ENCODE measurements around the gene PTGR3.
"Not testable (repeated sequence)": the region's sequence is repeated elsewhere in the genome, so short reads cannot be mapped to it uniquely, and the experiment has no call there.

Gene PTGR3

GRCh38 chr18:75200605-75201280 is 8.2 kb downstream of the PTGR3 start:
- Mint-ChIP-seq H3K4me1 (peaks cover 69% of the 10 kb centered on the region), H3K36me3 (ENCODE audit: low read depth) (peaks cover 45% of the 10 kb centered on the region), H3K27me3 (ENCODE audit: low read depth, poor library complexity) (no peaks in the 10 kb centered on the region), H3K9me3 (no peaks in the 10 kb centered on the region), H3K27ac (no peak overlapping the region), H3K4me3 (no peak overlapping the region)
- TF ChIP-seq CTCF (IDR thresholded peaks at IDR 0.05) = no peak
- no peak for DNase-seq

GRCh38 chr18:75200071-75200470 is 8.9 kb downstream of the PTGR3 start:
- H3K4me3 Mint-ChIP-seq = no peak overlapping the region
- H3K4me1 Mint-ChIP-seq = peaks cover 63% of the 10 kb centered on the region
- H3K36me3 Mint-ChIP-seq (ENCODE audit: low read depth) = peaks cover 52% of the 10 kb centered on the region
- no peak for DNase-seq
- TF ChIP-seq CTCF (IDR thresholded peaks at IDR 0.05) = no peak
- H3K27me3 Mint-ChIP-seq (ENCODE audit: low read depth, poor library complexity) = no peaks in the 10 kb centered on the region
- H3K9me3 Mint-ChIP-seq = no peaks in the 10 kb centered on the region
- no peak overlapping the region for H3K27ac Mint-ChIP-seq

- no peaks in the 10 kb centered on the region for H3K9me3 Mint-ChIP-seq
- peak overlapping the region; percentile 63 for H3K4me3 Mint-ChIP-seq
- no peak for DNase-seq
These were observed 9.6 kb downstream of the PTGR3 start for GRCh38 chr18:75199327-75199726.

GRCh38 chr18:75198036-75198435 is 10.9 kb downstream of the PTGR3 start:
- Mint-ChIP-seq H3K36me3 (ENCODE audit: low read depth) (peaks cover 64% of the 10 kb centered on the region), H3K4me1 (peaks cover 53% of the 10 kb centered on the region), H3K9me3 (no peaks in the 10 kb centered on the region), H3K27me3 (ENCODE audit: low read depth, poor library complexity) (no peaks in the 10 kb centered on the region), H3K27ac (no peak overlapping the region), H3K4me3 (no peak overlapping the region)
- TF ChIP-seq CTCF (IDR thresholded peaks at IDR 0.05) = no peak
- no peak for DNase-seq

More at GRCh38 chr18:75199327-75199726, 9.6 kb downstream of the PTGR3 start:
- no peak for TF ChIP-seq CTCF (IDR thresholded peaks at IDR 0.05)
- Mint-ChIP-seq H3K27ac (peak overlapping the region; percentile 10), H3K27me3 (ENCODE audit: low read depth, poor library complexity) (no peaks in the 10 kb centered on the region), H3K4me1 (peaks cover 62% of the 10 kb centered on the region), H3K36me3 (ENCODE audit: low read depth) (peaks cover 59% of the 10 kb centered on the region)

- no peak for DNase-seq
- H3K4me1 Mint-ChIP-seq = peaks cover 3% of the 10 kb centered on the region
- H3K27ac Mint-ChIP-seq = peak overlapping the region; percentile 80
- H3K27me3 Mint-ChIP-seq (ENCODE audit: low read depth, poor library complexity) = no peaks in the 10 kb centered on the region
- H3K4me3 Mint-ChIP-seq = no peak overlapping the region
- no peak for TF ChIP-seq CTCF (IDR thresholded peaks at IDR 0.05)
- peaks cover 54% of the 10 kb centered on the region for H3K36me3 Mint-ChIP-seq (ENCODE audit: low read depth)
- H3K9me3 Mint-ChIP-seq = no peaks in the 10 kb centered on the region
These were observed 16.0 kb downstream of the PTGR3 start for GRCh38 chr18:75192899-75193298.

- no peaks in the 10 kb centered on the region for H3K9me3 Mint-ChIP-seq
- H3K36me3 Mint-ChIP-seq (ENCODE audit: low read depth) = peaks cover 31% of the 10 kb centered on the region
- H3K4me3 Mint-ChIP-seq = no peak overlapping the region
- H3K4me1 Mint-ChIP-seq = peaks cover 21% of the 10 kb centered on the region
- no peak overlapping the region for H3K27ac Mint-ChIP-seq
- no peaks in the 10 kb centered on the region for H3K27me3 Mint-ChIP-seq (ENCODE audit: low read depth, poor library complexity)
- no peak for TF ChIP-seq CTCF (IDR thresholded peaks at IDR 0.05)
- DNase-seq = no peak
These were observed 19.2 kb downstream of the PTGR3 start for GRCh38 chr18:75189696-75190095.

GRCh38 chr18:75187702-75188101 is 21.2 kb downstream of the PTGR3 start:
- H3K36me3 Mint-ChIP-seq (ENCODE audit: low read depth) = peaks cover 27% of the 10 kb centered on the region
- not testable (repeated sequence) for DNase-seq

More at GRCh38 chr18:75187702-75188101, 21.2 kb downstream of the PTGR3 start:
- not testable (repeated sequence) for H3K4me3 Mint-ChIP-seq; H3K27me3 Mint-ChIP-seq (ENCODE audit: low read depth, poor library complexity)
- Mint-ChIP-seq H3K27ac (peak overlapping the region; percentile 15), H3K4me1 (peaks cover 21% of the 10 kb centered on the region), H3K9me3 (peaks cover 11% of the 10 kb centered on the region)

All from nephron progenitor cell (in vitro differentiated cells).